Liver (tissue), 9 donors: ENCODE measurements around the gene BHLHE40. TPM values are rescaled to one million over a fixed set of nuclear protein-coding genes. Genes with fewer than 3 reads are reported as not detected.

Experiments
- DNase-seq: peaks from one replicate; pipeline ENCODE4 v3.0.0-alpha.2; 2017; ENCODE audit warnings: low spot score
- H3K27ac ChIP-seq, 2 donors: one replicate each; pipeline ENCODE4 v1.7.0; 2013; ENCODE audit warnings: inconsistent platforms in 2 of 2, low read length in 2 of 2, control low read depth in 1 of 2, low read depth in 1 of 2, mild to moderate bottlenecking in 1 of 2
- H3K27me3 ChIP-seq, 4 donors: one replicate each; pipeline versions ENCODE4 v1.6.1 to v1.7.0; 2013; ENCODE audit warnings: low read length in 3 of 4, inconsistent platforms in 1 of 4, mild to moderate bottlenecking in 1 of 4, moderate library complexity in 1 of 4; ENCODE audit not compliant: control insufficient read depth in 4 of 4, insufficient read depth in 4 of 4
- H3K36me3 ChIP-seq, 4 donors: one replicate each; pipeline versions ENCODE4 v1.6.1 to v1.7.0; 2013; ENCODE audit warnings: low read length in 3 of 4, mild to moderate bottlenecking in 3 of 4, low read depth in 1 of 4, moderate library complexity in 1 of 4; ENCODE audit not compliant: control insufficient read depth in 4 of 4, insufficient read depth in 3 of 4
- H3K4me1 ChIP-seq, 4 donors: one replicate each; pipeline versions ENCODE4 v1.6.1 to v1.7.0; 2013; ENCODE audit warnings: low read length in 3 of 4, mild to moderate bottlenecking in 3 of 4, moderate library complexity in 1 of 4; ENCODE audit not compliant: control insufficient read depth in 4 of 4, insufficient read depth in 4 of 4
- H3K4me3 ChIP-seq, 3 donors: one replicate each; pipeline versions ENCODE4 v1.6.1 to v1.7.0; 2013; ENCODE audit warnings: low read length in 3 of 3, control low read depth in 1 of 3, low read depth in 1 of 3, mild to moderate bottlenecking in 1 of 3
- H3K9ac ChIP-seq, 2 donors: one replicate each; pipeline ENCODE4 v1.7.0; 2013; ENCODE audit warnings: low read length in 2 of 2, mild to moderate bottlenecking in 2 of 2, moderate library complexity in 2 of 2, control low read depth in 1 of 2, low read depth in 1 of 2
- H3K9me3 ChIP-seq, 4 donors: one replicate each; pipeline versions ENCODE4 v1.6.1 to v1.7.0; 2013; ENCODE audit warnings: low read length in 3 of 4; ENCODE audit not compliant: control insufficient read depth in 4 of 4
- EGR1 ChIP-seq, 2 donors: IDR thresholded peaks; 2 replicates each; pipeline ENCODE4 v1.6.1; 2016 to 2018; ENCODE audit warnings: antibody characterized with exemption in 2 of 2, low read depth in 2 of 2
- FOXA1 ChIP-seq: IDR thresholded peaks from 2 replicates; pipeline ENCODE4 v1.6.1; 2016; ENCODE audit warnings: antibody characterized with exemption
- FOXA2 ChIP-seq: IDR thresholded peaks from 2 replicates; pipeline ENCODE4 v1.6.1; 2016; ENCODE audit warnings: antibody characterized with exemption
- GABPA ChIP-seq, 2 donors: IDR thresholded peaks in 1 of 2; conservative IDR thresholded peaks in 1 of 2; 2 replicates each; pipeline ENCODE4 v1.6.1; 2016; ENCODE audit warnings: antibody characterized with exemption in 2 of 2, mild to moderate bottlenecking in 1 of 2, moderate library complexity in 1 of 2
- HNF4A ChIP-seq, 2 donors: conservative IDR thresholded peaks; 2 replicates each; pipeline ENCODE4 v1.6.1; 2016; ENCODE audit warnings: antibody characterized with exemption in 2 of 2, mild to moderate bottlenecking in 2 of 2
- HNF4G ChIP-seq: IDR thresholded peaks from 2 replicates; pipeline ENCODE4 v1.6.1; 2016; ENCODE audit warnings: antibody characterized with exemption
- JUND ChIP-seq, 2 donors: IDR thresholded peaks; 2 replicates each; pipeline ENCODE4 v1.6.1; 2016; ENCODE audit warnings: antibody characterized with exemption in 2 of 2
- NR2F2 ChIP-seq: IDR thresholded peaks from 2 replicates; pipeline ENCODE4 v1.6.1; 2016; ENCODE audit warnings: antibody characterized with exemption
- RAD21 ChIP-seq, 2 donors: IDR thresholded peaks; 2 replicates each; pipeline ENCODE4 v1.6.1; 2016; ENCODE audit warnings: antibody characterized with exemption in 2 of 2, mild to moderate bottlenecking in 2 of 2
- SP1 ChIP-seq: IDR thresholded peaks from 2 replicates; pipeline ENCODE4 v1.6.1; 2018; ENCODE audit warnings: antibody characterized with exemption, mild to moderate bottlenecking
- TAF1 ChIP-seq: conservative IDR thresholded peaks from 2 replicates; pipeline ENCODE4 v1.6.1; 2016; ENCODE audit warnings: antibody characterized with exemption, mild to moderate bottlenecking
- YY1 ChIP-seq: IDR thresholded peaks from 2 replicates; pipeline ENCODE4 v1.6.1; 2016; ENCODE audit warnings: antibody characterized with exemption, mild to moderate bottlenecking
- WGBS: extraction: QIAGEN DNeasy Blood & Tissue Kit; methylation state at CpG from one replicate; pipeline ENCODE4 v1.1.7; 2013; 5-methylcytosine and 5-hydroxymethylcytosine counted together
- polyA plus RNA-seq, 2 donors: library from polyadenylated mRNA; stranded (reverse) in 1 of 2; unstranded in 1 of 2; fragments of 200-250 nt in 1 of 2; fragments of >200 nt in 1 of 2; fragmentation: Nextera tagmentation in 1 of 2; extraction: Ambion mirVana in 1 of 2; gene quantifications; one replicate each; pipeline versions ENCODE4 v1.2.1 to v1.2.3, GENCODE V29; 2013 to 2015
- total RNA-seq, 2 donors: library from RNA; depleted of rRNA; stranded (reverse); fragments of >200 nt; gene quantifications; one replicate each; pipeline ENCODE4 v1.2.3, GENCODE V29; 2014
- TF ChIP-seq, protein P1 (sequence below): IDR thresholded peaks from 2 replicates; pipeline ENCODE4 v1.6.1; 2016; ENCODE audit warnings: antibody characterized with exemption, mild to moderate bottlenecking
- TF ChIP-seq, protein P2 (sequence below): IDR thresholded peaks from 2 replicates; pipeline ENCODE4 v1.6.1; 2016; ENCODE audit warnings: antibody characterized with exemption
- TF ChIP-seq, protein P3 (sequence below): IDR thresholded peaks from 2 replicates; pipeline ENCODE4 v1.6.1; 2016; ENCODE audit warnings: antibody characterized with exemption
- TF ChIP-seq, protein P4 (sequence below): fragments of 150-350 bp; IDR thresholded peaks from 2 replicates; pipeline ENCODE4 v1.5.1; 2017; ENCODE audit warnings: improper control_type of control experiment, low read depth, low read length; ENCODE audit not compliant: missing input control
- TF ChIP-seq, protein P5 (sequence below): IDR thresholded peaks from 2 replicates; pipeline ENCODE4 v1.6.1; 2016; ENCODE audit warnings: antibody characterized with exemption
- donor health status: healthy.
- donor health status: healthy.
- donor health status: healthy.
- donor health status: healthy.
- donor health status: healthy.

The BHLHE40 gene
- total and polyA plus RNA-seq, 4 donors, result 8.2 to 28.4 (median 18.0) TPM

GRCh38 chr3:4996771-4997291 lies 17.6 kb downstream of the BHLHE40 start:
- TF ChIP-seq EGR1 (IDR thresholded peaks at IDR 0.05; ENCODE audit: low read depth in 2 of 2), result no peak
- no peak for TF ChIP-seq FOXA2
- TF ChIP-seq RAD21 (IDR thresholded peaks at IDR 0.05), result no peak
- TF ChIP-seq, protein P1, sequence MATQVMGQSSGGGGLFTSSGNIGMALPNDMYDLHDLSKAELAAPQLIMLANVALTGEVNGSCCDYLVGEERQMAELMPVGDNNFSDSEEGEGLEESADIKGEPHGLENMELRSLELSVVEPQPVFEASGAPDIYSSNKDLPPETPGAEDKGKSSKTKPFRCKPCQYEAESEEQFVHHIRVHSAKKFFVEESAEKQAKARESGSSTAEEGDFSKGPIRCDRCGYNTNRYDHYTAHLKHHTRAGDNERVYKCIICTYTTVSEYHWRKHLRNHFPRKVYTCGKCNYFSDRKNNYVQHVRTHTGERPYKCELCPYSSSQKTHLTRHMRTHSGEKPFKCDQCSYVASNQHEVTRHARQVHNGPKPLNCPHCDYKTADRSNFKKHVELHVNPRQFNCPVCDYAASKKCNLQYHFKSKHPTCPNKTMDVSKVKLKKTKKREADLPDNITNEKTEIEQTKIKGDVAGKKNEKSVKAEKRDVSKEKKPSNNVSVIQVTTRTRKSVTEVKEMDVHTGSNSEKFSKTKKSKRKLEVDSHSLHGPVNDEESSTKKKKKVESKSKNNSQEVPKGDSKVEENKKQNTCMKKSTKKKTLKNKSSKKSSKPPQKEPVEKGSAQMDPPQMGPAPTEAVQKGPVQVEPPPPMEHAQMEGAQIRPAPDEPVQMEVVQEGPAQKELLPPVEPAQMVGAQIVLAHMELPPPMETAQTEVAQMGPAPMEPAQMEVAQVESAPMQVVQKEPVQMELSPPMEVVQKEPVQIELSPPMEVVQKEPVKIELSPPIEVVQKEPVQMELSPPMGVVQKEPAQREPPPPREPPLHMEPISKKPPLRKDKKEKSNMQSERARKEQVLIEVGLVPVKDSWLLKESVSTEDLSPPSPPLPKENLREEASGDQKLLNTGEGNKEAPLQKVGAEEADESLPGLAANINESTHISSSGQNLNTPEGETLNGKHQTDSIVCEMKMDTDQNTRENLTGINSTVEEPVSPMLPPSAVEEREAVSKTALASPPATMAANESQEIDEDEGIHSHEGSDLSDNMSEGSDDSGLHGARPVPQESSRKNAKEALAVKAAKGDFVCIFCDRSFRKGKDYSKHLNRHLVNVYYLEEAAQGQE, result no peak
- TF ChIP-seq GABPA (IDR thresholded peaks at IDR 0.05 in 1 of 2, conservative IDR thresholded peaks at IDR 0.05 in 1 of 2), result no peak
- TF ChIP-seq HNF4A (conservative IDR thresholded peaks at IDR 0.05), result no peak
- TF ChIP-seq, protein P2, sequence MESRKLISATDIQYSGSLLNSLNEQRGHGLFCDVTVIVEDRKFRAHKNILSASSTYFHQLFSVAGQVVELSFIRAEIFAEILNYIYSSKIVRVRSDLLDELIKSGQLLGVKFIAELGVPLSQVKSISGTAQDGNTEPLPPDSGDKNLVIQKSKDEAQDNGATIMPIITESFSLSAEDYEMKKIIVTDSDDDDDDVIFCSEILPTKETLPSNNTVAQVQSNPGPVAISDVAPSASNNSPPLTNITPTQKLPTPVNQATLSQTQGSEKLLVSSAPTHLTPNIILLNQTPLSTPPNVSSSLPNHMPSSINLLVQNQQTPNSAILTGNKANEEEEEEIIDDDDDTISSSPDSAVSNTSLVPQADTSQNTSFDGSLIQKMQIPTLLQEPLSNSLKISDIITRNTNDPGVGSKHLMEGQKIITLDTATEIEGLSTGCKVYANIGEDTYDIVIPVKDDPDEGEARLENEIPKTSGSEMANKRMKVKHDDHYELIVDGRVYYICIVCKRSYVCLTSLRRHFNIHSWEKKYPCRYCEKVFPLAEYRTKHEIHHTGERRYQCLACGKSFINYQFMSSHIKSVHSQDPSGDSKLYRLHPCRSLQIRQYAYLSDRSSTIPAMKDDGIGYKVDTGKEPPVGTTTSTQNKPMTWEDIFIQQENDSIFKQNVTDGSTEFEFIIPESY, result no peak
- TF ChIP-seq JUND (IDR thresholded peaks at IDR 0.05), result no peak
- H3K27me3 ChIP-seq, result no peaks in the 10 kb centered on the region
- no peak overlapping the region for H3K9ac ChIP-seq
- DNase-seq, result no peak
- no peak overlapping the region for H3K27ac ChIP-seq
- no peak overlapping the region for H3K4me3 ChIP-seq
- H3K36me3 ChIP-seq, result no peaks in the 10 kb centered on the region
- WGBS, result 83% methylated on average over 11 of the region's 11 CpGs
- H3K4me1 ChIP-seq, result no peaks in the 10 kb centered on the region
- no peaks in the 10 kb centered on the region for H3K9me3 ChIP-seq

- 94% methylated on average over 7 of the region's 7 CpGs for WGBS
- Histone ChIP-seq H3K4me3 (no peak overlapping the region), H3K27ac (no peak overlapping the region), H3K27me3 (no peaks in the 10 kb centered on the region), H3K9ac (no peak overlapping the region), H3K36me3 (no peaks in the 10 kb centered on the region), H3K9me3 (no peaks in the 10 kb centered on the region), H3K4me1 (no peaks in the 10 kb centered on the region)
- DNase-seq, result no peak
- no peak for TF ChIP-seq FOXA2
- no peak for TF ChIP-seq NR2F2
- TF ChIP-seq HNF4A (conservative IDR thresholded peaks at IDR 0.05), result no peak
- TF ChIP-seq TAF1, result no peak
- TF ChIP-seq, protein P3, sequence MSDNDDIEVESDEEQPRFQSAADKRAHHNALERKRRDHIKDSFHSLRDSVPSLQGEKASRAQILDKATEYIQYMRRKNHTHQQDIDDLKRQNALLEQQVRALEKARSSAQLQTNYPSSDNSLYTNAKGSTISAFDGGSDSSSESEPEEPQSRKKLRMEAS, result no peak
- TF ChIP-seq, protein P2, result no peak
- no peak for TF ChIP-seq FOXA1
- no peak for TF ChIP-seq EGR1 (IDR thresholded peaks at IDR 0.05; ENCODE audit: low read depth in 2 of 2)
- TF ChIP-seq, protein P4, sequence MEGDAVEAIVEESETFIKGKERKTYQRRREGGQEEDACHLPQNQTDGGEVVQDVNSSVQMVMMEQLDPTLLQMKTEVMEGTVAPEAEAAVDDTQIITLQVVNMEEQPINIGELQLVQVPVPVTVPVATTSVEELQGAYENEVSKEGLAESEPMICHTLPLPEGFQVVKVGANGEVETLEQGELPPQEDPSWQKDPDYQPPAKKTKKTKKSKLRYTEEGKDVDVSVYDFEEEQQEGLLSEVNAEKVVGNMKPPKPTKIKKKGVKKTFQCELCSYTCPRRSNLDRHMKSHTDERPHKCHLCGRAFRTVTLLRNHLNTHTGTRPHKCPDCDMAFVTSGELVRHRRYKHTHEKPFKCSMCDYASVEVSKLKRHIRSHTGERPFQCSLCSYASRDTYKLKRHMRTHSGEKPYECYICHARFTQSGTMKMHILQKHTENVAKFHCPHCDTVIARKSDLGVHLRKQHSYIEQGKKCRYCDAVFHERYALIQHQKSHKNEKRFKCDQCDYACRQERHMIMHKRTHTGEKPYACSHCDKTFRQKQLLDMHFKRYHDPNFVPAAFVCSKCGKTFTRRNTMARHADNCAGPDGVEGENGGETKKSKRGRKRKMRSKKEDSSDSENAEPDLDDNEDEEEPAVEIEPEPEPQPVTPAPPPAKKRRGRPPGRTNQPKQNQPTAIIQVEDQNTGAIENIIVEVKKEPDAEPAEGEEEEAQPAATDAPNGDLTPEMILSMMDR, result no peak
- TF ChIP-seq, protein P5, sequence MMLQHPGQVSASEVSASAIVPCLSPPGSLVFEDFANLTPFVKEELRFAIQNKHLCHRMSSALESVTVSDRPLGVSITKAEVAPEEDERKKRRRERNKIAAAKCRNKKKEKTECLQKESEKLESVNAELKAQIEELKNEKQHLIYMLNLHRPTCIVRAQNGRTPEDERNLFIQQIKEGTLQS, result no peak
- TF ChIP-seq YY1, result no peak
- no peak for TF ChIP-seq SP1
- no peak for TF ChIP-seq HNF4G
Measured at GRCh38 chr3:4997946-4998345, 18.7 kb downstream of the BHLHE40 start.
